ENCODE results near the gene POU2F1. TPM values are rescaled to one million over a fixed set of nuclear protein-coding genes. Genes with fewer than 3 reads are reported as not detected.

The POU2F1 gene
- total and polyA plus RNA-seq, 7 donors, result 2.3 to 35.5 (median 15.0) TPM

DNA sequence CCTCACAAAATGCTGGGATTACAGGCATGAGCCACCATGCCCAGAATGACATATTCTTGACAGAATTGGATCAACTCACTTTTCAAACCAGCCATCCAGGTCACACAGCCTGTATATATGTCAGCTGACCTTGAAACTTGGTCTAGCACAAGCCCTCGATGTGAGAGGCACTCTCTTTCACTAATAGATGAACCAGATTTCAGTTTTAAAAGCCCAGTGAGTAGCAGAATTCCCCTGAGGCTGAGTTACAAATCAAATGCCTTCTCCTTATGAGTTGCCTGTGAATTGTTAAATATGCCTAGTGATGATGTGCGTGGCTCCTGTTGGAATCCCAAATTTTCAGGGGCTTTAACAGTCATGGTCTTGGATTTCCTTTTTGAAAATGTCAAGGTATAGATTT lies 208.9 kb downstream of the POU2F1 start:
- 67 to 71% methylated on average over 2 of the region's 2 CpGs for WGBS, 2 donors
- intact Hi-C loops (cut with DNase I), result no loop called here
- Histone ChIP-seq H3K4me3 (no peak overlapping the region), H3K27me3 (no peaks in the 10 kb centered on the region), H3K36me3 (no peaks in the 10 kb centered on the region), H3K4me1 (no peaks in the 10 kb centered on the region), H3K27ac (no peak overlapping the region), H3K9me3 (no peaks in the 10 kb centered on the region)
- no peak for TF ChIP-seq POLR2AphosphoS5 (IDR thresholded peaks at IDR 0.05)
- no peak for TF ChIP-seq EP300 (IDR thresholded peaks at IDR 0.05)
- TF ChIP-seq POLR2A (IDR thresholded peaks at IDR 0.05), result no peak
- TF ChIP-seq, protein P1, sequence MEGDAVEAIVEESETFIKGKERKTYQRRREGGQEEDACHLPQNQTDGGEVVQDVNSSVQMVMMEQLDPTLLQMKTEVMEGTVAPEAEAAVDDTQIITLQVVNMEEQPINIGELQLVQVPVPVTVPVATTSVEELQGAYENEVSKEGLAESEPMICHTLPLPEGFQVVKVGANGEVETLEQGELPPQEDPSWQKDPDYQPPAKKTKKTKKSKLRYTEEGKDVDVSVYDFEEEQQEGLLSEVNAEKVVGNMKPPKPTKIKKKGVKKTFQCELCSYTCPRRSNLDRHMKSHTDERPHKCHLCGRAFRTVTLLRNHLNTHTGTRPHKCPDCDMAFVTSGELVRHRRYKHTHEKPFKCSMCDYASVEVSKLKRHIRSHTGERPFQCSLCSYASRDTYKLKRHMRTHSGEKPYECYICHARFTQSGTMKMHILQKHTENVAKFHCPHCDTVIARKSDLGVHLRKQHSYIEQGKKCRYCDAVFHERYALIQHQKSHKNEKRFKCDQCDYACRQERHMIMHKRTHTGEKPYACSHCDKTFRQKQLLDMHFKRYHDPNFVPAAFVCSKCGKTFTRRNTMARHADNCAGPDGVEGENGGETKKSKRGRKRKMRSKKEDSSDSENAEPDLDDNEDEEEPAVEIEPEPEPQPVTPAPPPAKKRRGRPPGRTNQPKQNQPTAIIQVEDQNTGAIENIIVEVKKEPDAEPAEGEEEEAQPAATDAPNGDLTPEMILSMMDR (IDR thresholded peaks at IDR 0.05), result no peak
- DNase-seq, result no peak

DNA sequence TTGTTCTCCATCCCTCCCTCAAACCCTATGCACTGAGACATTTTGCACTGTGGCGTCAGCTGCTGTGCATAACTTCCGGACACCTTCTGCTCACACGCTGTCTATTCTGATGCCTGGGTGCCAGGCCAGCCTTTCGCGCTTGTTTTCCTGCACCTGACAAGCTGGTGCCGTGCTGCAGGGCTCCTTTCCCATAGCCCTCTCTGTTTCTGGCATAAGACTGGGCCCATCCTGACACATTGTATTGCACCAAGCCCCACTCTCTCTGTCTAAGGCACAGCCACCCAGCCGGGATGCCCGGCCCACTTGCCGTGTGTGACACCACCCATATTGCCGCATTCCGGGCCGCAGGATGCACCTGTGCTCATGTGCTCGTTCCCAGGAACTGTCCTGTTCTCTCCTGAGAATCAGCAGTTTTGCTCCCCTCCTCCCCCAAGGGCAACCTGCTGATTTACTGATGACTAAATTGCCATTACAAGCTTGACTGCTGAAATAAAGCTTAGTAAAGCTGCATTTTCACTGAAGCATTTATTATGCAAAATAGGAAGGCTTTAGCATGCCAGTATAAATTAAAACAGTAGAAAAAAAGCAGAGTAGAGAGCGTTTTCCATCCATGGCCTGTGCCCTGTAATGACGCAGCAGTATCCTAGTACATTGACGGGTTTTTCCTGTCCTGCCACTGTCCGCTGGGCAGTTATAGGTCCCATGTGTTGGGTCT lies 209.6 kb downstream of the POU2F1 start:
- WGBS, 2 donors, result 82 to 92% methylated on average over 17 of the region's 17 CpGs
- DNase-seq, result no peak
- Histone ChIP-seq H3K36me3 (no peaks in the 10 kb centered on the region), H3K4me1 (no peaks in the 10 kb centered on the region), H3K9me3 (no peaks in the 10 kb centered on the region), H3K27ac (no peak overlapping the region), H3K4me3 (no peak overlapping the region), H3K27me3 (no peaks in the 10 kb centered on the region)
- intact Hi-C loops (cut with DNase I), result no loop called here
- TF ChIP-seq, protein P1 (IDR thresholded peaks at IDR 0.05), result no peak
- TF ChIP-seq POLR2AphosphoS5 (IDR thresholded peaks at IDR 0.05) (no peak), POLR2A (IDR thresholded peaks at IDR 0.05) (no peak), EP300 (IDR thresholded peaks at IDR 0.05) (no peak)

DNA sequence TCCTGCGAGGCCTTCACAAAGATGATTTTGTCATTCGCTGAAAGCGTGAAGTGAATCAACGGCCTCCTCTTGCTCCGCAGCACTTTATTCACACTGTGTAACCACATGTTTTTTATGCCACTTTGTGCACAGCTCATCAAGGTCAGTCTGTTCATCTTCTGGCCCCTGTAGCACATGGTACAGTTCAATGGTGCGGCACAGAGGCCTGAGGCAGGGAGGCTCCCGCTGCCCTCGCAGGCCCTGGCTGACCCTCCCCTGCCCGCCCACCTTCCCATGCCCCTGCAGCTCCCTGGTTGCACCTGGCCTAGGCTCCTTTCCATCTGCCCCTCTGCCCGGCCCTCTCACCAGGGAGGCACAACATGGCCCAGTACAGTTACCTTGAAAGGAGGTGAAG lies 210.2 kb downstream of the POU2F1 start:
- Histone ChIP-seq H3K27me3 (no peaks in the 10 kb centered on the region), H3K4me3 (no peak overlapping the region), H3K27ac (no peak overlapping the region), H3K36me3 (no peaks in the 10 kb centered on the region), H3K4me1 (no peaks in the 10 kb centered on the region), H3K9me3 (no peaks in the 10 kb centered on the region)
- WGBS, 2 donors, result 87 to 95% methylated on average over 10 of the region's 10 CpGs
- intact Hi-C loops (cut with DNase I), result no loop called here
- TF ChIP-seq EP300 (IDR thresholded peaks at IDR 0.05) (no peak), POLR2AphosphoS5 (IDR thresholded peaks at IDR 0.05) (no peak), POLR2A (IDR thresholded peaks at IDR 0.05) (no peak)
- TF ChIP-seq, protein P1 (IDR thresholded peaks at IDR 0.05), result no peak
- DNase-seq, result no peak

DNA sequence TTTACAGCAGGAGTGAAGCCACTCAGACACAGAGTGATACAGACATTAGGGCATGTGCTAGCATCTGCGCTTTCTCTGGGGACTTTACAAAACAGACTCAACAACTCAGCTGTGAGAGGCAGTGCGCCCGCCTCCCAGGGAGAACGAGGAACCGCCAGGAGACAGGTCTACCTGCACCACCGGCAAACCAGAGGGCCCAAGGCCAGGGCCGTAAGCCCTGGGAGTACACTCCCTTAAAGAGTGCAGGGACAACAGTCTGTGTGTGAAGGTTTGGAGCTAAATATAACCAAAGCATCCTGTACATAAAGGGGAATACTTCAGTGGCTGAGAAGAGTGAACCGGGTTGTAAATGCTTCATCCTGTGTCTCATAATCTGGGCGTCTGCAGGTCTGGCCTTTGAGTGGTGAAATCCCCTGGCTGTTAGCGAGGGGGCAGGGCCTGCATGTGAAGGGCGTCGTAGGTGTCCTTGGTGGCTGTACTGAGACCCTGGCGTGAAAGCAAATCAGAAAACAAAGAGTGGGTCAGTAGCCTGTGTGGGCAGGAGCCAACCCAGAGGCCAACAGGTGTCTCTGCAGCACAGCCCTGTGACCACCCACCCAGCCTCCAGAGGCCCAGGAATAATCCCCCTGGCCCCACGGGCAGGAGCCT lies 210.7 kb downstream of the POU2F1 start:
- no peaks in the 10 kb centered on the region for H3K4me1 ChIP-seq
- H3K36me3 ChIP-seq, result no peaks in the 10 kb centered on the region
- H3K27me3 ChIP-seq, result no peaks in the 10 kb centered on the region
- WGBS, 2 donors, result 82 to 87% methylated on average over 14 of the region's 14 CpGs
- no peak overlapping the region for H3K4me3 ChIP-seq
- no peak for DNase-seq
- no peak for TF ChIP-seq POLR2AphosphoS5 (IDR thresholded peaks at IDR 0.05)
- no peak for TF ChIP-seq POLR2A (IDR thresholded peaks at IDR 0.05)
- TF ChIP-seq EP300 (IDR thresholded peaks at IDR 0.05), result no peak
- TF ChIP-seq, protein P1 (IDR thresholded peaks at IDR 0.05), result no peak
- H3K27ac ChIP-seq, result no peak overlapping the region
- intact Hi-C loops (cut with DNase I), result no loop called here
- H3K9me3 ChIP-seq, result no peaks in the 10 kb centered on the region

Data from sigmoid colon (tissue), 7 donors.